Measurements from ENCODE around the gene HDC. TPM values are rescaled to one million over a fixed set of nuclear protein-coding genes. Genes with fewer than 3 reads are reported as not detected.

Gene HDC
- total and polyA plus RNA-seq, 10 of the 15 experiments (the other 5 are each of a cell fraction or from before 2014, with no cell fraction given) = not detected

- in situ Hi-C loops (cut with MboI) = no loop called here
- Histone ChIP-seq H3K27me3 (replicated peaks in 1 of 2; ENCODE audit: control insufficient read depth in 2 of 2, insufficient read depth in 2 of 2, low read length in 1 of 2) (no peaks in the 10 kb centered on the region), H3K36me3 (ENCODE audit: control insufficient read depth in 2 of 2, insufficient read depth in 2 of 2, low read length in 1 of 2) (no peaks in the 10 kb centered on the region; a peak in 1 of 4 replicates), H4K20me1 (ENCODE audit: control insufficient read depth, insufficient read depth) (no peaks in the 10 kb centered on the region), H3K9me3 (replicated peaks; ENCODE audit: control insufficient read depth, insufficient read depth, low read length) (no peaks in the 10 kb centered on the region), H3K27ac (ENCODE audit: control insufficient read depth, insufficient read depth) (no peak overlapping the region), H2AFZ (ENCODE audit: control insufficient read depth, low read depth, low read length) (no peak overlapping the region), H3K4me2 (ENCODE audit: control insufficient read depth, insufficient read depth) (no peak overlapping the region), H3K4me3 (no peak overlapping the region), H3K79me2 (ENCODE audit: control insufficient read depth, insufficient read depth, low read length) (no peaks in the 10 kb centered on the region), H3K9ac (ENCODE audit: control insufficient read depth, insufficient read depth, low read length) (no peak overlapping the region), H3K4me1 (ENCODE audit: control insufficient read depth, insufficient read depth, low read length) (no peaks in the 10 kb centered on the region)
- RAD21 ChIA-PET (ENCODE audit: unreplicated experiment) = no interaction called here
- 71% methylated on average over 5 of the region's 5 CpGs for WGBS (ENCODE audit: insufficient coverage, insufficient replicate concordance, low lambda C conversion rate, missing lambda C conversion rate)
- SMC1A ChIA-PET (ENCODE audit: uncharacterized antibody, unreplicated experiment) = no interaction called here
- BruUV-seq (replicated peaks) = no TSS peak
- POLR2A ChIA-PET = no interaction called here
- intact Hi-C loops (cut with micrococcal nuclease; ENCODE audit: unreplicated experiment) = no loop called here
- no peak for DNase-seq (ENCODE audit: low read depth, low spot score)
- CTCF ChIA-PET = interaction anchor here (1.1 kb wide), 1 partner anchor 18 kb away, joined by 3 read pairs; no protein-coding TSS in a partner anchor
- TF ChIP-seq E4F1 (IDR thresholded peaks at IDR 0.05; ENCODE audit: borderline replicate concordance, partially characterized antibody) (no peak), DPF2 (IDR thresholded peaks at IDR 0.05) (no peak), RELB (IDR thresholded peaks at IDR 0.05; ENCODE audit: low read depth) (no peak), SMAD5 (IDR thresholded peaks at IDR 0.05; ENCODE audit: low read depth) (no peak), MYB (IDR thresholded peaks at IDR 0.05; ENCODE audit: borderline replicate concordance, low read depth, low read length) (no peak)
- no peak for FAIRE-seq
- ATAC-seq = no peak
These were observed 38.5 kb downstream of the HDC start for GRCh38 chr15:50227076-50227475.
